CD4-positive, alpha-beta T cell treated with Interleukin-10 for 1 hour (primary cell): ENCODE measurements around the gene PBRM1.
A peak's percentile ranks its signal among the peaks of the same experiment; 100 is the strongest.

ENCODE experiments used
- DNase-seq: peaks from one replicate; pipeline ENCODE4 v3.0.0-alpha.2; 2020

The PBRM1 gene

DNA sequence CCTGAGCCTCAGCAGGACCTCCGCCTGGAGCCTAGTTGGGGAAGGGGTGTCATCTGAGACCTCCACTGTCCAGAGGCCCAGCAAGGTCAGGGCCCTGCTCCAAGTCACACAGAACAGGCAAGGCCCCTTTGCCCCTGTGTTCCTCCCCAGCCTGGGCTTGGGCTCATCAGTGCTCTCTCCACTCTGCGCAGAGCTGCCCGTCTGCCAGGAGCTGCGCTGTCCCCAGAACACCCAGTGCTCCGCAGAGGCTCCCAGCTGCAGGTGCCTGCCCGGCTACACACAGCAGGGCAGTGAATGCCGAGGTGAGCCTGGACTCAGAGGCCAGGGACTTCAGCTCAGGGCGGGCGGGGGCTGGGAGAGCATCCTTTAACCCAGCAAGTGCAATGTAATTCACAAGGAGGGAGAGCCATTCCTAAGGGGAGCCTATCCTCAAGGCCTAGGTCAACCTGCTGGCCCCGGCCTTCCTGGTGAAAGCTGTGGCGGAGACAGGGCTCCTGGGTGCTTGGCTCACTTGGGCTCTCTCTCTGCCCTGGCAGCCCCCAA lies 182.8 kb downstream of the PBRM1 start:
- DNase-seq = no peak

DNA sequence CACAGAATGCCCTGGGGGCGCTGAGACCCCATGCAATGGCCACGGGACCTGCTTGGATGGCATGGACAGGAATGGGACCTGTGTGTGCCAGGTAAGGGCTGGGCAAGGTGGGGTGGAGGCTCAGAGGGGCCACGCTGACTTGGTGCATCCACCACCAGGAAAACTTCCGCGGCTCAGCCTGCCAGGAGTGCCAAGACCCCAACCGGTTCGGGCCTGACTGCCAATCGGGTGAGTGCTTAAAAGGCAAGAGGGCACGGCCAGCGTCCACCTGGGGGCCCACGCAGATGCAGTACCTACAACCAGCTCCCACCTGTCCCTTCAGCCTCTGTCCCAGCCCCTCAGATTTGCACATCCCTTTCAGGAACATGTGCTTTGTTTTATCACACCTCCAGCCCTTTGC lies 183.7 kb downstream of the PBRM1 start:
- no peak for DNase-seq

DNA sequence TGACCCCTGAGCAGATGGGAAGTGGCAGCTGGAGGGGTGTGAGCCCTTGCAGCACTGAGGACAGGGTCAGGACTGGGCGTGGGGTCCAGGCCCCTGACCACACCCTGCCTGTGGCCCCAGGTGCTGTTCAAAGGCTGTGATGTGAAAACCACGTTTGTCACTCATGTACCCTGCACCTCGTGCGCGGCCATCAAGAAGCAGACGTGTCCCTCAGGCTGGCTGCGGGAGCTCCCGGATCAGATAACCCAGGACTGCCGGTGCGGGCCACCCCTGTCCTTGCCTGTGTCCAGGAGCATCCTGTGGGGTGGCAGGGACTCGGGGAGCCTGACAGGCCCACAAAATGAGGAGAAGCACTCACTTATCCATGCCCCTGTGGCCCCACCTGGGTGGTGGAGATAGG lies 184.7 kb downstream of the PBRM1 start:
- DNase-seq = no peak

DNA sequence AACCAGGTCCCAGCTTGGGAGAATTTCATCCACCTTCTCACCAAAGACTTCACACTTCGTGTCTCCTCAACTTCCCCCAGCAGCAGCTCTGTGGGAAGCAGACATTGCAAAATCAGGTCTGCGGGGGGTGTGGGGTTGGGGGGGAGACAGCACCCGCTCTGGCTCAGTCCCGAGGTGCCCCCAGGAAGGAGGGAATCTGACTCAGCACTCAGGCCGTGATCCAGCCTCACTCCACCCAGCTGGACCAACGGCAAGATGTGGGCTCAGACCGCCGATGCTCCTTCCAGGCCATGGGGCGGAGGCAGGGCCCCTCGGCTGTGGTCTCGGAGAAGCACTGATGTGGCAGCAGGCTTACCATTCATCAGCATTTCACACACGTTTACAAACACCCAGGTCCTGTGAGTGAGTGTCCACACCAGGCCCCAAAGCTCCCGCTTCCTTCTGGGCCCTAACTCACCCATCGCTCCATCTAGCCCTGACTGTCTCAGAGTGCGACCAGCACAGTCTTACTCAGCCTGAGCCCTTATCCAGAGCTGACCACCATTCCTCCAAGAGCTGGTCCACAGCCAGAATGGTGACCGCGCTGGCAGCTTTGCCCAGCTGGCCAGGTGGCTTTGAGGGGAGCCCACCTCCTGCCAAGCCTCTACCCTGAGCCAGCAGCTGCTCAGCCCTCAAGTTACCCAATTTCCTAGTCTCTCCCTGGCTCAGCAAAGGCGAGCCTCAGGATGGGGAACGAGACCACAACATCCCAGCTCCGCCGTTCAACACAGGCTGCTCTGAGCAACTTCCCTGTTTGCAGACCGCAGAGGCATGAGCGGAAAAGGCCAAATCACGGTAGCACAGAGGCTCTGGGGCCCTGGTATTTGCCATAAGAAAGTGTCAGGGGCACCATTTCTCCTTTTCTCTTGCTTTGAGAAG lies 187.3 kb downstream of the PBRM1 start:
- peak; percentile 31 for DNase-seq

DNA sequence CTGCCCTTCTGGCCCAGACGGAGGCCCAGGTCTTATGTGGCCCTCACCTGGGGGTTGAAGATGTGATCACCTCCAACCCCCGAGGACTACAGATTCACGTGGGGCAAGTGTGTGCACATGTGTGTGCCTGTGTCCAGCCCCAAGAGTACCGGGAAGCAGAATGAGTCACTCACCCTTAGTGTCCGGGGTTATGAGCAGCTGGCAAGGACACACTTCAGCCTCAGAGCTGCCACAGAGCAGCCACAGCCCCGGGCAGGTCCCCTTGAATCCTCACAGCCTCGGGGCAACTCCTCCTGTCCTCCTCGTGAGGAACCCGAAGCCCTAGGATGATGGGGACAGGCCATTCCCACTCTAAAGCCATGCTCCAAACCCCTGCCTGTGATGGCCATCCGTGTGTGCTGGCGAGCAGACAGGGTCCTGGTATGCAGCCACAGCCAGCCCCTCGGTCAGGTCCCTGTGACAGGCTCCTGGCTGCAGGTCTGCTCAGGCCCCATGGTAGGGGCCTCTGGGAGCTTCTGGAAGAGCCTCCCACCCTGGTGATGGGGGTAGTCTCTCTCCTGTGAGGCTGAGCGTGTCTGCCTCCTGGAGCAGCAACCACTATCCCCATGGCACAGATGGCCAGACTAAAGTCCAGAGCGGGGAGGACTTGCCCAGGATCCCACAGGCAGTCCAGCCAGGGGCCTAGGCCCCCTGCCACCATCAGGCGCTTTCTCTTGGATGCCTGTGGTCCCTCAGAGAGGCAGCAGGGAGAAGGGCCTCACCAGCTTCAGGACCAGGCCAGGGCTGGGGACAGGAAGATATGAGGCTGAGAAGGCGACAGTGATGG lies 189.7 kb downstream of the PBRM1 start:
- no peak for DNase-seq
